ENCODE results near the gene RBM17.
"Not testable (repeated sequence)": the region's sequence is repeated elsewhere in the genome, so short reads cannot be mapped to it uniquely, and the experiment has no call there.

RBM17 gene

DNA sequence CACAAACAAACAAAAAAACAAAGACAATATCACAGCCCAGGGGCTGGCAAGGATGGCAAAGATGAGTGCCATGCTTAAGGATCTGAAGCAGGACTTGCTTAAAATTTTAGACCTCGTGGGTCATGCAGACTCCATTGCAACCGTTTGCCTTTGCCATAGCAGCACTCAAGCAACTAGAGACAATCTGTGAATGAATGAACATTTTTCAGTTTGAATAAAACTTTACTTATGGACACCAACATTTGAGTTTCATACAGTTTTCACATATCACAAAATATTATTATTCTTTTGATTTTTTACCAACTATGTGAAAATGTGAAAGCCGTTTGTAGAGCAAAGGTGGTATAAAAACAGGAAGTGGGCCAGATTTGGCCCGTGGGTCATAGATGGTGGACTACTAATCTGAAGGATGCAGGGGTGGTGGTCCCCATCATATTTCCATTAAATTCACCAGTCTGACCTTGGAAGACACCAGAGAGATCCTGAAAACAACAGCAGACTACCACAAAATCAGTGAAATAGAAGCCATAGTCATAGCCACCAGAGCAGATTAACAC, 8.3 kb upstream of the RBM17 start:
- no peak for DNase-seq (ENCODE audit: low read depth)

DNA sequence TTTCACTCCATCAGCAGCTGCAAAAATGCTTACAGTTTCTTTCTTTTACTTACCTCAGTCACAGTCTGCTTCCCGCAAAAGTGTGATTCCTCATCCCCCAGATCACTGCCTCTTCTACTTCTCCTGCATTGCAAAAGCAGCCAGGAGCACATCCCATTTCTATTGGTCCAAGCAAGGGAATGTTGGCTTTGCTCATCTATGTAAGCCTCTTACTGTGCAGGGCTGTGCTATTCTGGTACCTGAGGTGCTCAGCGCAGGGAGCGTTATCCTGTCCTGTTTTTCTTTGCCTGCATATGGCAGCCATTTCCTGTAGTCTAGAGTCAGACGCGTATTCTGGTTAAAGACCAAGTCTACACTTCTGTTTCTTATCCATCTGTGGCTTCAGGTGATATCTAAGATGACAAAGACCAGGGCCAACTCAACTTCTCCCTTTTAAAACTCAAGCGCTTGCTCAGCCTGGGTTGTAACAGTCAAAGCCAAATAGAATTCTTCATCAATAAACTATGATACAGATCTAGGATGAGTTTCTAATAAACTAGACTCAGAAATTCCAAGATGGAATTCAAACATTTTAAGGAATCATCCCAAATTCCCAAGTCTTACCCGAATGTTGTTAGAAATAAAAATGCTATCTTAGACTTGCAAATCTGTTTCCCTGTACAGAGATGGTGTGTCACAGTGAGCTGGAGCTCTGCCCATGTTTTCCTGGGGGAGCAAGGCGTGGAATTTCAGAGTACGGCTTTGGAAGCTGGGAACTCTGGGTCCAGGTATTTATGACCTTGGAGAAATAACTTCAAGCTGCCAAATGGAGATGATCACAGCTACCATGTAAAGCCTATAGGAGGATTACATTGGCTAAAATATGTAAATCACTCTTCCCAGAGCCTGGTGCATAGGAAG, 6.1 kb upstream of the RBM17 start:
- DNase-seq (ENCODE audit: low read depth) = no peak

DNA sequence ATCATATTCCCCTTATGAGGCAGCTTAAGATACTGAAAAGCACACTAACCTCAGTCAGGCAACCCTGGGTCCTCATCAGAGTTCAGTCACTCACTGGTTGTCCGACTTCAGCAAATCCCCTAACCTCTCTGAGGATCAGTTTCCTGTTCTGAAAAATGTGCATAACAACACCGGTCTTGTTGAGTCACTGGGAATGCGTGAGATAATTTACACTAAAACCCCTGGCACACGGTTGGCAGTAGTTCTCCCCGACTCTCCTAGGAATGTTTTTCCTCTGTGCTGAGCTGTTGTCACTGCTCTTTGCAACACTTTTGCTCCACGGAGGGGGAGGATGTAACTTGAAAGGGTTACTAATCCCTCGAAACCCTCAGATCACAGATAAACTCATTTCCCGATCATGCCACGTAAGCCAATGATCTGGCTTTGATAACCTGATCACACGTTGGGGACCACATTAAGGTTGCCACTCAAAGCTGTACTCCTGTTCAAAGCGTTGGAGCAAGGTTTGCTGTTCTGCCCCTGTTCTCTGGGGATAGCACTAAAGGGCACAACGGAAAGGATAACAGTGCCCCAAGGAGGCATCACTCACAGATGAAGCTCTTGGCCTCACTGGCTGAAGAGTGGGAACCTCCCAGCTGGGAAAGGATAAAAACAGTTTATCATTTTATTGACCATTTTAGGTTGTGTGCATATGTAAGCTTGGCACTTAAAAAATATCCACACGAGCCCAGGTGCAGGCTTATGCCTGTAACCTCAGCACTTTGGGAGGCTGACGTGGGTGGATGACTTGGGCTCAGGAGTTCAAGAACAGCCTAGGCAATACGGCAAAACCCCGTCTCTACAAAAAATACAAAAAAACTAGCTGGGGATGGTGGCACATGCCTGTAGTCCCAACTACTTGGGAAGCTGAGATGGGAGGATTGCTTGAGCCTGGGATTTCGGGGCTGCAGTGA, 5.0 kb upstream of the RBM17 start:
- no peak for DNase-seq (ENCODE audit: low read depth)

DNA sequence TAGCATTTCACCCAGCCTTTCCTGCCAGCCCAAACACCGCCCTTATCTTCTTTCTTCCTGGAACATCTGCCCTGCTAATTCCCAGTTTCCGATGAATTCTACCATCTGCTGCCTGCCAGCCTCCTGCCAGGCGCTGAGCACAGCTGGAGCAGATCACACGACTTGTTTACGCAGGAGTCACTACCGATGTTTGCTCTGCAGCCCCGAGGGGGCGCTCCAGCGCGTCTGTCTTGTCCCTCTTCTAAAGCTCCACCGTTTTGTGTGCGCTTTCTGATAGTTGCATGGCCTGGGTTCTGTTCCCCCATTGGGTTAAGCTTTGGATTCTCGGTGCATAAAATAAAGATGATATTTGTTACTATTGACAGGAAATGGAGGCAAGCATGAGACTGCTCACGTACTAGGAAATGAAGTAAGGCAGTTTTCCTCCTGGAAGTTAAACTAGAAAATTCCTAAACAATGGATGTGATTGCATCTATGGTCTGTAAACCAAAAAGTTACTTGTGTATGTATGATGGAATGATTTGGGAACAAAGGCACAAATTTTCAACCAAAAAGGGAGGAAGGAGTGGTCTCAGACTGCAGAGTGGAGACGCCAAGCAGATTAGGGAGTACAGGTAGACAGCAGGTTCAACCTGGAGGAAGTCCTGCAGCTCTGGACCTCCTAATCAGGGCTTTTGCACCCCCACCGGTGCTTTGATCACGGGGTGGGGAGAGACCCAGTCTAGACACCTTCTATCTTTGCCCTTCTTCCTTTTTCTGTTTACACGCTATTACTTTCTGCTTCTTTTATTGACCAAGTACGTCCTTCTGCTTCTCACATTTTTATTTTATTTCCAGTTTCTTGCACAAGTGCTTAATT, 2.2 kb upstream of the RBM17 start:
- DNase-seq (ENCODE audit: low read depth) = no peak

DNA sequence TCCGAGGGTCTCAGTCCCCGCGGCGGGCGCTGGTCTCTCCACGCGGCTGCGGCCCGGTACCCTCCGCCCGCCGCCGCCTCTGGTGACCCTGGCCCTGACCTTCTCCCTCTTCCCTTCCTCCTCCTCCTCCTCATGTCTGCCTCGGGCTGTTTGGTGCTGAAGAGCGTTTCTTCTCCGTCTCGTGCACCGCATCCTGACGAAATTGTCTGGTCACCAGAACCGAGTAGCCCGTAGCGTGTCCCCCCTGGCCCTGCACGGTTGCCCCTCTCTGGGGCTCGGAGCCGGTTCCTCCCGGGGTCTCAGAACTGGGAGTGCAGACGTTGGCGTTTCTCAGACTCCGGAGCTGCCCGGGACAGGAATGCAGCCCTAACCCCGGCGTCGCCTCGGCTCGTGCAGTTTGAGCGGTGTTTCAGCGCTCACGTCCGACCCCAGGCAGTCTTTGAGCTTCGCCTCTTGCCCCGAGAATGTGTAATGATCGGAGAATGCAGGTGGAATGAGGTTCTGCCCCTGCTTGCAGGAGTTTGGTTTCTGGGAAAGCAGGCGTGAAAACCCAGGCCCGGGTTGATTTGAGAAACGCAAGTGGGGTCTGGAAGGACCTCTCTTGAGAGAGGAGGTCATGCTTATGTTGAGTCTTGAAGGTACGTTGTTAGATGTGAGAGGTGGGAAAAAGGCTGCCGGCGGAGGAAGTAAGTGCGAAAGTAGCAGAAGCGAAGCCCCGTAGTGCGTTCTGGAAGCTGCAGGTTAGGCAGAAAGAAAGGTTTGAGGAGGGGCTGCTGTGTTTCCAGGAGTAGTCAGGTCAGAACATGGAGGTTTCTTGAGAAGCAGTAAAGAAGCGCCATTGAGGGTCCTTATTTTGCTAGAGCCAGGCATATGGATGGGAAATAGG, 743 bp downstream of the RBM17 start:
- no peak for DNase-seq (ENCODE audit: low read depth)

DNA sequence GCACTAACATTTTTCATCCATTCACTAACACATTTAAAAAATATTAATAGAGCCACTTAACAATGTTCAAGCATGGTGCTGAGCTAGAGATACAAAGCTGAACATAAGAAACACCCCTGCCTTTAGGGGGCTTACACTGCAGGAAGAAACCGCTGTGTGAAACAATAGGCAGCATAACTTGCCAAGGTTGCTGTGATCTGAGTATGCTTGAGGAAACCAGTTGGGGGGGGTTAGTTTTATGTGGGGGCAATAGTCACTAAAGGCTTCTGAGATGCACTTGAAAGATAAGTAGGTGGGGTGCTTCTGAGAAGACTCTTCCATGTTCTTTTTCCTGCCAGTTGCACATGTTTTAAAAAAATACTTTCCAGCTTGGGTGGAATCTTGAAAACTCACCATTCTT, 2.8 kb downstream of the RBM17 start:
- no peak for DNase-seq (ENCODE audit: low read depth)

DNA sequence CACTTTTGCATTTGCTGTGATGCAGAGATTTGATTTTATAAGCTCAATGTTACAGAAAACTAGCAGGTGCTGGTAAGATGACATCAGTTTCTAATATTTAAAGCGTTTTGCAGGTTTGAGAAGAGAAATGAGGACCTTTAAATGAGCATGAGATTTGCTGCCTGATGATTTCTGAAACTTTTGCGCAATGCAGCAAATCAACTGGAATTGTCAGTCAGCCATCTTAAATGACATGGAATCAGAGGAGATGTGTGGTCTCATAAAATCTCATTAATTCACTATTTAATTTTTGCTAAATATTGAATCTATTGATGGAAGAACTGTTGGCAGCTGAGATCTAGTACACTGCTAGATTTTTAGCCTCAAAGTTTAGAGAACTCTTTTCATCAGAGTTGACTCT, 3.9 kb downstream of the RBM17 start:
- DNase-seq (ENCODE audit: low read depth) = no peak

DNA sequence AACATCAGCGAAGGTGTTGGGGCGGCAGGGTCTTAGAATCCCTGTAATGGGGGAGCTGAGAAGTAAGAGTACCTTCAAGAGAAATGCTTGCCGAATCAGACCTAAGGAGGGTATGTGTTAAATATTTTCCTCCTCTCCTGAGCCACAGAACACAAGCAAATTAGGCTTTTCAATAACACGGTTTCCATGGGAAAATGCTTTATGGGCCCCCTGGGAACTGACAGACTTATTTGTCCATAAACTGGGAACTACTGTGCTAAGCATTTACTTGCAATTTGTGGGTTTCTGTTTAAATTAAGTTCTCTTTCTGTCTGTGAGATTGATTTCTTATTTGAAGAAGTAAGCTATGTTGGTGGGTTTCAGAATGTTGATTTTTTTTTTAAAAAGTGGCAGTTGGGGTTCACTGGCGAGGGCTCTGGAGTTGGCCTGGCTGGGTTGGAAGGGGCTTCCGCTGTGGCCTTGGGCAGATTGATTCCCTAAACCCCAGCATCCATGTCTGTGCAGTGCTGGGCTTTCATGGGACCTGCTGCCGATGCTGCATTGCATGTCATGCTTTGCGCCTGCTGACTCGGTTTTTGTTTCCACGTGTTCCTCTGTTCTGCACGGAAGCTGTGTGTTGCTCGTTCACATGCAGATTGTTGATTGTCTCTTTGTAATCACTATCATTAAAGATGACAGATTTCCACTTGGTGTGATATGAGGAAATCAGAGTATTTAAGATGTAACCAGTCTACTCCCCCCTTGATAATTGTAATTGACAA, 7.2 kb downstream of the RBM17 start:
- DNase-seq (ENCODE audit: low read depth) = no peak

DNA sequence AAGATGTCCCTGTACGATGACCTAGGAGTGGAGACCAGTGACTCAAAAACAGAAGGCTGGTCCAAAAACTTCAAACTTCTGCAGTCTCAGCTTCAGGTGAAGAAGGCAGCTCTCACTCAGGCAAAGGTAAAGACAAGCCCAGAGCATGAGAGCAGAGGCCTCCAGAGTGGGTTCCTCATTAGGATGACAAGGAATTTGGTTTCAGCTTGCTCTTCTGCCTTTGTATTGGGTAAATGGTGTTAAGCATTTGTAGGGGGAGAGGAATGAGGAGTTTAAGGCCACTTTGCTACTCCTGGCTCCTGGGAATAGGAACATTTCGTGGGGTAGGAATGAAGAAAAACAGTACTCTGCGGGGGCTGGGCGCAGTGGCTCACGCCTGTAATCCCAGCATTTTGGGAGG, 8.2 kb downstream of the RBM17 start:
- DNase-seq (ENCODE audit: low read depth) = no peak

DNA sequence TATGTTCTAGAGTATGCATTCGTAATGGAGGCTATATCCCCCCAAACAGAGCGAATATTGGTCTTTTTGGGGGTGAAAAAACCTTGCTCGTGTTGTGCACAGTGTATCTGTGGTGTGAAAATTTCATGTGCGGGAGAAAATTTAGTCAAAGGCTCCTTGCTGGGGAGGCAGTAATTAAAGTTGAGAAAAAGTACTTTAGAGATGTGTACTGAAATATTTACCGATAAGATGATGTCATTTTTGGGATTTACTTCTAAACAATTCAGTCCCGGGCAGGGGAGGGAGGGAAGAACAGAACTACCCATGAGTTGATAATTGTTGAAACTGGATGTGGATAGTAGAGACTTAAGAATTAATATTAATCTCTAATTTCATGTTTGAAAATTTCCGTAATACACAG, 9.3 kb downstream of the RBM17 start:
- DNase-seq (ENCODE audit: low read depth) = no peak

DNA sequence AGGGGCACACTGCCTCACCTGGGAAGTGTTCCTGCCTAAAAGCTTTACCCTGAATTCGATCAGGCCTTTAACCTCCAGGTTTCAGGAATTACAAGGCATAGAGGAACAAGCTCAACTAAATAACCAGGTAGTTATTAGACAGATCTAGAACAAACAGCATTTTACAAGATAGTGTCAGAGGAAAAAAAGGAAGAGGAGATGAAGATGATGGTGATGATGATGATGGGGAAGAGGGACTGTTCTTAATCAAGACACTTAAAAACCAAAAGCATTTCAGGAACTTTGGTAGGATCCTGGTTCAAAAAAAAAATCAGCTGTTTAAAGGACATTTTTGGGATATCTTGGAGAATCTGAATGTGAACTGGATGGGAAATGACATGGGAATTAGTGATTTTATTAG, 11.5 kb downstream of the RBM17 start:
- no peak for DNase-seq (ENCODE audit: low read depth)

DNA sequence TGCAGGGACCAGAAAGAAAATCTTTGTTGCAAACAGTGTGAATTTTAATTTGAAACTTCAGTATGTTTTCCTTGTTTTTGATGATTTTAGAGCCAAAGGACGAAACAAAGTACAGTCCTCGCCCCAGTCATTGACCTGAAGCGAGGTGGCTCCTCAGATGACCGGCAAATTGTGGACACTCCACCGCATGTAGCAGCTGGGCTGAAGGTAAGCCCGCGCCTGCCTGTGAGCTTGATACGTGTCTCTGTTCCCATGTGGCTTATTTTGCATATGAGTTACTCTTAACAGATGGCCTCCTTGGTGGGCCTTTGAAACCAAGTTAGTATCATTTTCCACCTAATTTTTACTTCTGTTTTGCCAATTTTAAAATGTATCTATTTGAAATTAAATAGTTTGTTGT, 12.3 kb downstream of the RBM17 start:
- no peak for DNase-seq (ENCODE audit: low read depth)

DNA sequence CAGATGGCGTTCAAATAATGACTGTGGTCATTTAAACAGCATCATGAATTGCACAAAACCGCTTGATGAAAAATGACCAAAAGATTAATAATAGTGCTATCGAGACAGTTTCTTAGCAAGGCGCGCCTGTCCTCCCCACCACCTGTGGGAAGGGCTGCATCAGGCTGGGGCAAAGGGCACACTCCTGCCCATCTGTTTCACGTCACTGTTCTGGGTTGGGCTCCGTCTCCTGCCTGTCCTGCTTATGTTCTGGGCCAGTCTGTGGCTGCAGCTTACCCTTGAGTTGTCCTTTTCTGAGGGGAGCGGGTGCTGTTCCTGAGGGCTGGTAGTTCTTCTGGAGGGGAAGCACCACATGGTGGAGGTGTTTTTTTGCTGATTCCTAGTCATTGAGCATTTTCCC, 13.3 kb downstream of the RBM17 start:
- no peak for DNase-seq (ENCODE audit: low read depth)

DNA sequence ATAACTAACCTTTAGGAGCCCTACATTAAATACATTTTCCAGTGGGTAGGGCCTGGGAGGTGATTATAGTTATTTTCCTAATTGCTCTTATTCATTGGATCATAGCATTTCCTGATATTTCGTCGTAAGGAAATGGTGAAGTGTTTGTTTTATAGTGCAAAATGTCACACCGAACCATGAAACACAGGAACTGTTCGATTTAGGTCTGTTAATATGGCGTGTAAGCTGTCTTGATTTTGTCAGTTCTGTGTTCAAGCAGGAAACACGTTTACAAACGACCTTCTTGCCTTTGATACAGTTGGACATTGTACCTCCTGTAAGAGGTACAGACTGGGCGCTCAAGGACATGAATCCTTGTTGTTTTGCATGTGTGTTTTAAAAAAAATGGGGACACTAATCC, 14.8 kb downstream of the RBM17 start:
- no peak for DNase-seq (ENCODE audit: low read depth)

DNA sequence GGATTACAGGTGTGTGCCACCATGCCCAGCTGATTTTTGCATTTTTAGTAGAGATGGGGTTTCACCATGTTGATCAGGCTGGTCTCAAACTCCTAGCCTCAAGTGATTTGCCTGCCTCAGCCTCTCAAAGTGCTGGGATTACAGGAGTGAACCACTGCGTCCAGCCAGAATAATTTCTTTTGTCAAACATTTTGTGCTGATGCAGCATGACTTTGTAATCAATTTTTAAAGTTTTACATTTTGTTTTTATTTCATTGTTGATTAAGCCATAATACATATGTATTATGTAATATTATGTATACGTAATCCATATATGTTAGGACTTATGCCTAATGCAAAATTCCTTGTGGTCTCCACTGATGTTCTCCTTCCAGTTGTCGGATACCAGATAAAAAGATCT, 18.8 kb downstream of the RBM17 start:
- not testable (repeated sequence) for DNase-seq (ENCODE audit: low read depth)

DNA sequence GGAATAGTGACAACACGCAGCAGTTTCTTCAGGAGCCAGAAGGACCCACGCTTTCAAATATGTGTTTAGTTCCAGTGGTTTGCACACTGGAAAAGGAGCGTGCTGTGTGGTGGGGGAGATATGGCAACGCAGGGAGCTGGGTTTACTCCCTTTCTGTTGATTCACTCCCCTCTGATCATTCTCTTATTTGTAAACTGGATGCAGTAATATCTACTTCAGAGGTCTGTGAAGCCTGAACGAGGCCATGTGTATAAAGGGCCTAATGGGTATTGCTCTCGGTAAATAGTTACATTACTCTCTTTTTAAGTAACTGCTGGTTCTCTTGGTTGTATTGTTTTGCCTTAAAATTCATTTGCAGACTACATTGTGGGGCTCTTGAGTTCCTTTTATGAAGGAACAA, 19.2 kb downstream of the RBM17 start:
- no peak for DNase-seq (ENCODE audit: low read depth)

DNA sequence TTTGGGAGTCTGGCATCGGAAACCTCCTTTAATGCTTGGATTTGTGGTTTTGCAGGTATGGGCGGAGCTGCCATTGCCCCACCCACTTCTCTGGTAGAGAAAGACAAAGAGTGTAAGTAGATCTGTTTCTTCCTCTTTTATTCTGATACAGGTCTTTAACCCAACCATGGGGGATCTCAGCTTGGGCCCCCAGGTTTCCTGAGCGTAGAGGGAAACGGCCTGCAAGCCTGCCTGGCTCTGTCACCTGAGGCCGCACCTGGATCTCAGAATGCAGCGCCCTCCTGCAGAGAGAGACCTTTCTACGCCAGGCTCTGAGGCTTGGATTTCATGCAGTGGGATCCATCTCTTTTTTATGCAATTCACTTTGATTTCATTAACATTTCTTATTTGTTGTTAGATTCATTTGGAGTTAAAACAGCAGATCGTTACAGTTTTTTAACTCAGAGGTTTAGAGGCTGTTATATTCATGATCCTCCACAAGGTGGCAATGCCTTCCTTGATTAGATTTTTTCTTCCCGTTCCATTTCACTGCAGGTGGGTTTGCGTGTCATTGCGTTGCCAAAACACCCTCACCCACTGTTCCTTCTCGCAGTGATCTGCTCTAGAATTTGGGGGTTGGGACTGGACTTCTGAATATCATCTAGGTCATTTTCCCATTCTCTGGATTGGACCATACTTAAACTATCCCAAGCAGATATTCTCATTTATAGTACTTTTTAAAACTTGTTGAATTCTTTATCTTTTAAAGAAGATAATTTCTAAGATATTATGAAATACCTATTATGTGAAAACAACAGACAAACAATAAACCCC, 20.0 kb downstream of the RBM17 start:
- DNase-seq (ENCODE audit: low read depth) = no peak

DNA sequence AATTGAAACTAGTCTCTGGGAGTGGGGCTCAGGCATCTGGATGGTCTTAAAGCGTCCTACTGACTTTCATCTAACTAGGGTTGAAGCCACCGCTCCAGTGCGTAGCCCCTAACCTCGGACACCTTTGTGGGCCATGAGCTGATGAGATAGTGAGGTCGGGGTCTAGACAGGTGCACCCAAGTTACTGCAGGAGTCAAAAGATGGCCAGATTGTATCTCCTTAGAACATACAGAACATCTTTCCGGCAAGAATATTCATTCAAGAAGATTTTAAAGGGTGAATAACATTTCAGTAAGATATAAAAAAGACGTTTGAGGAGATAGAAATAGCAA, 20.6 kb downstream of the RBM17 start:
- no peak for DNase-seq (ENCODE audit: low read depth)

DNA sequence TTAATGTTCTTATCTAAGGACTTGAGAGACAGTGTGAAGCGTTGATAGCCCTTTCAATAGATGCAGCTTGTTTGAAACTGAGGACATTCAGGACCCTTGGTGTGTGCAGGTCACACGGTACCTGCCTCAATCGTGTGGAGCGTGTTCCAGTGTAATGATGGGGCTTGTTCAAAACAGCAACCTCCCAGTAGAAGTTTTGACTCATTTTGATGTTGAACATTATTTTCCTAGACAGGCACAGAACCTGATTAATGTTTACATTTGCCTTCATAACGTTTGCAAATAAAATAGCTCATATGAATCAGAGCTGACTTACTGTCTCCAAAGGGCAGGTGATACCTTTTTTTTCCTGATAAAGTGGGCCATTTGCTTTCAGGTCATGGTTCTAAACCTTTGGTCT, 21.3 kb downstream of the RBM17 start:
- DNase-seq (ENCODE audit: low read depth) = no peak
